Activated CD4-positive, alpha-beta T cell treated with anti-CD3 and anti-CD28 coated beads, Interleukin-2, amount 10 ng/mL, durations not matched to agents 7 days and 5 days (primary cell): ENCODE measurements around the gene MYBPH. TPM values are rescaled to one million over a fixed set of nuclear protein-coding genes. Genes with fewer than 3 reads are reported as not detected.

Experiments
- CTCF ChIA-PET: fragments of 350-600 bp; sonication (Branson Sonifier 250); formaldehyde crosslinking; loops from one replicate; lab custom pipeline; 2021; ENCODE audit warnings: antibody characterized with exemption; lab: Charles Lee
- POLR2A ChIA-PET: fragments of 350-600 bp; sonication (Branson Sonifier 250); formaldehyde crosslinking; loops from one replicate; lab custom pipeline; 2021; ENCODE audit warnings: antibody characterized with exemption; lab: Charles Lee
- DNase-seq: peaks from one replicate; pipeline ENCODE4 v3.0.0-alpha.2; 2020
- H3K27ac Mint-ChIP-seq: one replicate; pipeline ENCODE4 v1.8.0; 2021; ENCODE audit warnings: mild to moderate bottlenecking, moderate library complexity, mixed read lengths
- H3K27me3 Mint-ChIP-seq: one replicate; pipeline ENCODE4 v1.8.0; 2021; ENCODE audit warnings: mixed read lengths
- H3K36me3 Mint-ChIP-seq: one replicate; pipeline ENCODE4 v1.8.0; 2021; ENCODE audit warnings: low read depth, mixed read lengths
- H3K4me1 Mint-ChIP-seq: one replicate; pipeline ENCODE4 v1.8.0; 2021; ENCODE audit warnings: mixed read lengths
- H3K4me3 Mint-ChIP-seq: one replicate; pipeline ENCODE4 v1.8.0; 2021; ENCODE audit warnings: mild to moderate bottlenecking, moderate library complexity, mixed read lengths
- H3K9me3 Mint-ChIP-seq: one replicate; pipeline ENCODE4 v1.8.0; 2021; ENCODE audit warnings: mixed read lengths
- total RNA-seq, 2 experiments: library from RNA; stranded (reverse); gene quantifications; one replicate each; pipeline ENCODE4 v1.2.3, GENCODE V29; 2021

The MYBPH gene
- total RNA-seq, 2 experiments from 2014 or later, result not detected

DNA sequence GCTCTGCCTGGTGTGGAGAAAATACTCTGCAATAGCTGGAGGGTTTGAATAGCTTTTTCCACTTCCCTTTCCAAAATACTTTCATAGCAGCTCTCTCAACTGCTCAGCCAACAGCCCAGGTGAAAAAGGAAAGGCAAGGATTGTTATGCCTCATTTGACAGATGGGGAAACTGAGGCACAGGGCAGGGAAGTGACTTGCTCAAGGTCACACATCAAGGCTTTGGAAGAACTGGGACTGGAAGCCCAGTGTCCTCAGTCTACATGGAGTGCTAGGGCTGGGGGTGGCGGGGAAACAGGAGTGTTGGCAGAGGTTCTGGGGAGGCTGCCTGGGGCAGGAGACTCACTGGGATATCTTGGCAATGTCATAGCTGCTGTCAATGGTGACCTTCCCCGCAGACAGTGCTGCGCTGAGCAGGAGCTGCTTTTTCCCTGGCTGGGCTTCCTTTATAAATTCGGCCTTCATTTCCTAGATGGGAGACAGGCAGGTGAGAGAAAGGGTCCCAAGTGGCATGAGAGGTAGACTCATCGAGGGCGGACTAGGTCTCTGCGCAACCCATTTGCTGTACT lies 6.8 kb upstream of the MYBPH start:
- Mint-ChIP-seq H3K4me3 (no peak overlapping the region), H3K36me3 (no peaks in the 10 kb centered on the region), H3K27ac (no peak overlapping the region), H3K27me3 (peaks cover 2% of the 10 kb centered on the region), H3K4me1 (no peaks in the 10 kb centered on the region), H3K9me3 (no peaks in the 10 kb centered on the region)
- CTCF ChIA-PET, result interaction anchor here (0.9 kb wide), 1 partner anchor 445 kb away, joined by 3 read pairs; the partner anchor contains the start of gene ATP2B4
- POLR2A ChIA-PET, result no interaction called here
- no peak for DNase-seq

- H3K27ac Mint-ChIP-seq, result no peak overlapping the region
- no peaks in the 10 kb centered on the region for H3K9me3 Mint-ChIP-seq
- ChIA-PET POLR2A (no interaction called here), CTCF (interaction anchor here (0.6 to 0.9 kb wide), 2 partner anchors 140 to 445 kb away, joined by 3 read pairs; partner anchors contain the start of gene ATP2B4)
- no peak overlapping the region for H3K4me3 Mint-ChIP-seq
- H3K4me1 Mint-ChIP-seq, result no peaks in the 10 kb centered on the region
- peaks cover 2% of the 10 kb centered on the region for H3K27me3 Mint-ChIP-seq
- no peak for DNase-seq
- H3K36me3 Mint-ChIP-seq, result no peaks in the 10 kb centered on the region
These were observed 6.2 kb upstream of the MYBPH start for GRCh38 chr1:203181586-203182386.

DNA sequence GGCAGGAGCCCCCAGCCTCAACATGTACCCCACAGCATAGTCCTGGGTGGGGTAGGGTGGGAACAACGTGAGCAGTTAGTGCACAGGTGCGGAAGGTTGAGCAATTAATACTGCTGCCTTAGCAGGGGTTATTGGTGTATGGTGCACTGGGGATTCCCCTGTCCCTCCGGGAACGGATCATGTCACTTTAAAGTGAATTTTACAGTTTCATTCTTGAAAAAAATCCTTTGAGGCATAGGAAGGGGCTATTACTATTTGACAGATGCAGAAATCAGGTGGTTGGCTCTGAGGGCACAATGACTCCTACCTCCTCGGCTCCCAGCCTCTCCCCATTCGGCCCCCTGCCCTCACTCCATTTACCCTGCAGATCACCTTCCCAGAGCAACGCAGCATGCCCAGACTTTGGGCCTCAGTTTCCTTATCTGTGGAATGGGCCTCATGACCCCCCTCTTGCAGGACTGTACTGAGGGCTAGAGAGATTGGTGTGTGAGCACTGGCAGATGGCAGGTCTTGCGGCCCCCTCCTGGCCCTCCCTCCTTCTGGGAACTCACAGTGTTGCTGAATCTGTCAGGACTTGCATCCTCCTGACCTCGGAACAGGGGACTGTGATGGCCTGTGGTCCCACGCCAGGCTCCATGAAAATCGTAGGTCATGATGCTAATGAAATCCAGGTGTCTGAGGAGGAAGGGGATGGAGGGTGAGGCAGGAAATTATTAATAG lies 5.1 kb upstream of the MYBPH start:
- peaks cover 2% of the 10 kb centered on the region for H3K27me3 Mint-ChIP-seq
- no peak overlapping the region for H3K4me3 Mint-ChIP-seq
- H3K9me3 Mint-ChIP-seq, result no peaks in the 10 kb centered on the region
- H3K4me1 Mint-ChIP-seq, result no peaks in the 10 kb centered on the region
- no peak for DNase-seq
- ChIA-PET CTCF (interaction anchor here (0.5 to 1.1 kb wide), 2 partner anchors 26 to 110 kb away, joined by 3 read pairs; no protein-coding TSS in a partner anchor), POLR2A (no interaction called here)
- H3K27ac Mint-ChIP-seq, result no peak overlapping the region
- H3K36me3 Mint-ChIP-seq, result no peaks in the 10 kb centered on the region

DNA sequence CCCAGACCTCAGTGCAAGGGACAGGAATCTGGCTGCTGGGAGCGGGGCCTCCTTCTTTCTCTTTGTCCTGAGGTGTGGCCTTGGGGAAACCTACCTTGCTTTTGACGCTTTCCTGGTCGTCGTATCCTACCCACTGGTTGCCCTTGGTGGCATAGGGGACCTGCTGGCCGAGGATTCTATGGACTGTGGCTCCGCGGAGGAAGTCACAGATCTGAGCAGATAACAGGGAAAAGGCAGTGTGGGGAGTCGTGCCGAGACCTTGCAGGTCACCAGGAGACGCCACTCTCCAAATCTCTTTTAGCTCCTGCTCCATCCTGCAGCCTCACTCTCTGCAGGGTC lies 4.0 kb upstream of the MYBPH start:
- H3K4me3 Mint-ChIP-seq, result no peak overlapping the region
- H3K27me3 Mint-ChIP-seq, result peaks cover 2% of the 10 kb centered on the region
- DNase-seq, result no peak
- H3K4me1 Mint-ChIP-seq, result no peaks in the 10 kb centered on the region
- no peak overlapping the region for H3K27ac Mint-ChIP-seq
- H3K9me3 Mint-ChIP-seq, result no peaks in the 10 kb centered on the region
- ChIA-PET POLR2A (no interaction called here), CTCF (interaction anchor here (1.1 to 1.4 kb wide), 2 partner anchors 25 to 141 kb away, joined by 3 read pairs; no protein-coding TSS in a partner anchor)
- no peaks in the 10 kb centered on the region for H3K36me3 Mint-ChIP-seq

- Mint-ChIP-seq H3K9me3 (no peaks in the 10 kb centered on the region), H3K27me3 (peaks cover 2% of the 10 kb centered on the region), H3K4me1 (no peaks in the 10 kb centered on the region), H3K36me3 (no peaks in the 10 kb centered on the region), H3K4me3 (no peak overlapping the region), H3K27ac (no peak overlapping the region)
- DNase-seq, result no peak
- ChIA-PET CTCF (interaction anchor here (1.4 kb wide), 1 partner anchor 140 kb away, joined by 3 read pairs; no protein-coding TSS in a partner anchor), POLR2A (no interaction called here)
These were observed 3.4 kb upstream of the MYBPH start for GRCh38 chr1:203178821-203179666.

GRCh38 chr1:203178083-203178482 lies 2.5 kb upstream of the MYBPH start:
- Mint-ChIP-seq H3K36me3 (no peaks in the 10 kb centered on the region), H3K4me1 (no peaks in the 10 kb centered on the region), H3K27me3 (peaks cover 2% of the 10 kb centered on the region), H3K9me3 (no peaks in the 10 kb centered on the region), H3K4me3 (no peak overlapping the region), H3K27ac (no peak overlapping the region)
- POLR2A ChIA-PET, result no interaction called here
- no peak for DNase-seq
- CTCF ChIA-PET, result interaction anchor here (1.0 kb wide), 1 partner anchor 10 kb away, joined by 3 read pairs; no protein-coding TSS in a partner anchor

DNA sequence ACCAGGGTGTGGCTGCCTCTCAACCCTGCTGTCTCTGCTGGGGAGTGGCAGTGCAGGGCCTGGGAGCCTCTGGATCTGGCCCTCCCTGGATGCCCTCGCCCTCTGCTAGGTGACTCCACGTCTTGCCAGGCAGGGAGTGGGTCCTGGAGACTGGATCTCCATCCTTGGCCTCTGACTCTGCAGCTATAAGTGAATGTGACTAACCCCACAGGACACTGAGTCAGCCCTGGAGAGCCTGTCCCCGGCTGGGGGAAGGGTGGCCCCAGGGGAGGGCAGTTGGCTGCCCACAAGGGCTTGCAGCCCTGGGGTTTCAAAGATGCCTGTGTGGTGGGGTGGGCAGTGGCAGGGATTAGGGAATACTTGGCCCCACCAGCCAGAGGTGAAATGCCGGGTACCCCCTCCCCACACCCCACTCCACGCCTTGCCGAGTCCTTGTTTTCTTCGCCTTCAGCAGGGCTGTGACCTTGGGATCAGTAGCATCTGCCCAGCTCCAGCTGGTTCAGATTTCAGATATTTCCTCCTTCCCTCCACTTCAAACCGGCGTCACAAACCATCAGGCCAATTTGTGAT lies 1.9 kb upstream of the MYBPH start:
- Mint-ChIP-seq H3K4me3 (no peak overlapping the region), H3K4me1 (no peaks in the 10 kb centered on the region), H3K9me3 (no peaks in the 10 kb centered on the region), H3K27ac (no peak overlapping the region), H3K27me3 (peaks cover 2% of the 10 kb centered on the region), H3K36me3 (no peaks in the 10 kb centered on the region)
- ChIA-PET POLR2A (no interaction called here), CTCF (interaction anchor here (1.0 kb wide), 1 partner anchor 9 kb away, joined by 3 read pairs; no protein-coding TSS in a partner anchor)
- DNase-seq, result no peak

DNA sequence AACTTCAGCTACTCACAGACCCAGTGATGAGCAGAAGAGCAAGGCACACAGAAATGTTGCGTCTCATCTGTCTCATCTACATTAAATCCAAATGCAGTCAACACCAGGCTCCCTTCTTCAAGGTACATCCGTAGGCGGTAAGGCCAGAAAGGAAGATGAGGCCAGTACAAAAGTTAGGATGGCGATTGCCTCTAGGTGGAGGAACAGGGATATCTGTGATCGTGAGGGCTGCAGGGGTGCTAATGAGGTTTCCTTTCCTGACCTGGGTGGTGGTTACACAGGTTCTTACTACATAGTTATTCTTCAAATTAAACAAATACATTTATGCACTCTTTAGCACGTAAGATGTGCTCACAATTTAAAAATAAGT lies 1.4 kb upstream of the MYBPH start:
- DNase-seq, result no peak
- Mint-ChIP-seq H3K27me3 (peaks cover 2% of the 10 kb centered on the region), H3K4me3 (no peak overlapping the region), H3K36me3 (no peaks in the 10 kb centered on the region), H3K27ac (no peak overlapping the region), H3K4me1 (no peaks in the 10 kb centered on the region), H3K9me3 (no peaks in the 10 kb centered on the region)
- ChIA-PET CTCF (no interaction called here), POLR2A (no interaction called here)

- ChIA-PET POLR2A (no interaction called here), CTCF (interaction anchor here (1.4 kb wide), 1 partner anchor 40 kb away, joined by 4 read pairs; no protein-coding TSS in a partner anchor)
- Mint-ChIP-seq H3K27me3 (peaks cover 2% of the 10 kb centered on the region), H3K4me3 (no peak overlapping the region), H3K36me3 (no peaks in the 10 kb centered on the region), H3K4me1 (no peaks in the 10 kb centered on the region), H3K9me3 (no peaks in the 10 kb centered on the region), H3K27ac (no peak overlapping the region)
- no peak for DNase-seq
These were observed 828 bp upstream of the MYBPH start for GRCh38 chr1:203176273-203177035.

- POLR2A ChIA-PET, result no interaction called here
- no peaks in the 10 kb centered on the region for H3K36me3 Mint-ChIP-seq
- CTCF ChIA-PET, result interaction anchor here (1.4 kb wide), 1 partner anchor 40 kb away, joined by 4 read pairs; no protein-coding TSS in a partner anchor
- no peaks in the 10 kb centered on the region for H3K9me3 Mint-ChIP-seq
- H3K27me3 Mint-ChIP-seq, result peaks cover 2% of the 10 kb centered on the region
- H3K4me3 Mint-ChIP-seq, result no peak overlapping the region
- no peaks in the 10 kb centered on the region for H3K4me1 Mint-ChIP-seq
- no peak overlapping the region for H3K27ac Mint-ChIP-seq
- no peak for DNase-seq
These were observed 208 bp upstream of the MYBPH start for GRCh38 chr1:203175827-203176241.

GRCh38 chr1:203174324-203174985 lies 1.2 kb downstream of the MYBPH start:
- ChIA-PET POLR2A (no interaction called here), CTCF (interaction anchor here (2.3 kb wide), 1 partner anchor 41 kb away, joined by 8 read pairs; no protein-coding TSS in a partner anchor)
- H3K27ac Mint-ChIP-seq, result no peak overlapping the region
- H3K4me3 Mint-ChIP-seq, result no peak overlapping the region
- DNase-seq, result no peak
- no peaks in the 10 kb centered on the region for H3K9me3 Mint-ChIP-seq
- H3K27me3 Mint-ChIP-seq, result peaks cover 2% of the 10 kb centered on the region
- no peaks in the 10 kb centered on the region for H3K4me1 Mint-ChIP-seq
- no peaks in the 10 kb centered on the region for H3K36me3 Mint-ChIP-seq
